ENCODE results near the gene RTL10.
"Not testable (repeated sequence)": the region's sequence is repeated elsewhere in the genome, so short reads cannot be mapped to it uniquely, and the experiment has no call there.

The RTL10 gene

DNA sequence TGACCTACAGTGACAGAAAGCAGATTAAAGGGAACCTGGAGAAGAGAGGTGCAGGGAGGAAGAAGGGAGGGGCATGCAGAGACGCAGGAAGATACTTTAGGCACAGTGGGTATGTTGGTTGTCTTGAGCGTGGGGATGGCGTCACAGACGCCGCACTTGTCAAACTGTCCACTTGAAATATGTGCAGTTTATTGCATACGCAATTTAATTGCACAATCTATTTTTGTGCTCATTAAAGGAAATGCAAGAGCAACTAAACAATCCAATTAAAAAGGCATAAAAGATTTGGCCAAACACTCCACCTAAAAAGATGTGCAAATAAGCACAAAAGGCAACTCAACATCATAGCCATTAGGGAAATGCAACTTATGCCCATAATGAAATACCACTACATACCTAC lies 16.8 kb downstream of the RTL10 start:
- TF ChIP-seq, protein P1, sequence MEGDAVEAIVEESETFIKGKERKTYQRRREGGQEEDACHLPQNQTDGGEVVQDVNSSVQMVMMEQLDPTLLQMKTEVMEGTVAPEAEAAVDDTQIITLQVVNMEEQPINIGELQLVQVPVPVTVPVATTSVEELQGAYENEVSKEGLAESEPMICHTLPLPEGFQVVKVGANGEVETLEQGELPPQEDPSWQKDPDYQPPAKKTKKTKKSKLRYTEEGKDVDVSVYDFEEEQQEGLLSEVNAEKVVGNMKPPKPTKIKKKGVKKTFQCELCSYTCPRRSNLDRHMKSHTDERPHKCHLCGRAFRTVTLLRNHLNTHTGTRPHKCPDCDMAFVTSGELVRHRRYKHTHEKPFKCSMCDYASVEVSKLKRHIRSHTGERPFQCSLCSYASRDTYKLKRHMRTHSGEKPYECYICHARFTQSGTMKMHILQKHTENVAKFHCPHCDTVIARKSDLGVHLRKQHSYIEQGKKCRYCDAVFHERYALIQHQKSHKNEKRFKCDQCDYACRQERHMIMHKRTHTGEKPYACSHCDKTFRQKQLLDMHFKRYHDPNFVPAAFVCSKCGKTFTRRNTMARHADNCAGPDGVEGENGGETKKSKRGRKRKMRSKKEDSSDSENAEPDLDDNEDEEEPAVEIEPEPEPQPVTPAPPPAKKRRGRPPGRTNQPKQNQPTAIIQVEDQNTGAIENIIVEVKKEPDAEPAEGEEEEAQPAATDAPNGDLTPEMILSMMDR (IDR thresholded peaks at IDR 0.05; ENCODE audit: insufficient read depth, missing control alignments): no peak
- FAIRE-seq: no peak

DNA sequence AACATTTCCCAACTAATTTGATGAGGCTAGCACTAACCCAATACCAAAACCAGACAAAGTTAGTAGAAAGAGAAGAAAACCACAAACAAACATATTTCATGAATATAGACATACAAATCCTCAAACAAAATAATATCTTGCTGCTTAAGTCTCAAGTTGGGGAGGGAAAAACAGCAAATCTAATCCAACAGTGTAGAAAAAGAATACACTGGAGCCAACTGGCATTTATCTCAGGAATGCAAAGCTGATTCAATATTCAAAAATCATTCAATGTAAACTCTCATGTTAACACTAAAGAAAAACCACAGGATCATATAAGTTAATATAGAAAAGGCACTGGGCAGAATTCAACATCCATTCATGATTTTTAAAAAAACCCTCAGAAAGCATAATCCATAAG lies 18.2 kb downstream of the RTL10 start:
- TF ChIP-seq, protein P1 (IDR thresholded peaks at IDR 0.05; ENCODE audit: insufficient read depth, missing control alignments): no peak
- no peak for FAIRE-seq

More for the DNA sequence above, 16.8 kb downstream of the RTL10 start:
- no peak for DNase-seq (ENCODE audit: insufficient read length, low spot score)

DNA sequence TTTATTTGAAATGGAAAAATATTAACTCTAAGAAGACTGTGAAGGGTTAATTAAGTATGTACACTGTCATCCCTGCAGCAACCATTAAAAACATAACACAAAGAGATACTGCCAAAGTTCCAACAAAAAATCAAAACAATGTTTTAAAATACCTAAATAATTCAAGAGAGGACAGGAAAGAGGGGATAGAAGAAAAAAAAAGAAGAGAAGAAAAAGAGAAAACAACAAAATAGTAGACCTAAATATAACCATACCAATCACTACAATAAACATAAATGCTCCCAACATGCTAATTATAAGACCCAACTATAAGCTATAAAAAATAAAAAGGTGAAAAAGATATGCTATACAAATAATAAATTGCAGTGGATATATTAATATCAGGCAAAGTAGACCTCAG lies 20.1 kb downstream of the RTL10 start:
- TF ChIP-seq, protein P1 (IDR thresholded peaks at IDR 0.05; ENCODE audit: insufficient read depth, missing control alignments): no peak
- FAIRE-seq (no peak), DNase-seq (ENCODE audit: insufficient read length, low spot score) (no peak)

More for the DNA sequence above, 18.2 kb downstream of the RTL10 start:
- DNase-seq (ENCODE audit: insufficient read length, low spot score): no peak

DNA sequence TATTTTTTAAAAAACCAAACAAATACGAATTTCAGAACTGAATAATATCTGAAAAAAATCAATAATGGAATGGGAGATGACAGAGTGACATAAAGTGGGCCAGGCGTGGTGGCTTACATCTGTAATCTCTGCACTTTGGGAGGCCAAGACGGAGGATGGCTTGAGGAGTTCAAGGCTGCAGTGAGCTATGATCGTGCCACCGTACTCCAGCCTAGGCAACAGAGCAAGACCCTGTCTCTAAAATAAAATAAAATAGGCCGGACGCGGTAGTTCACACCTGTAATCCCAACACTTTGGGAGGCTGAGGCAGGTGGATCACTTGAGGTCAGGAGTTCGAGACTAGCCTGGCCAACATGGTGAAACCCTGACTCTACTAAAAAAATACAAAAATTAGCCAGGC lies 21.3 kb downstream of the RTL10 start:
- not testable (repeated sequence) for FAIRE-seq; DNase-seq (ENCODE audit: insufficient read length, low spot score)

DNA sequence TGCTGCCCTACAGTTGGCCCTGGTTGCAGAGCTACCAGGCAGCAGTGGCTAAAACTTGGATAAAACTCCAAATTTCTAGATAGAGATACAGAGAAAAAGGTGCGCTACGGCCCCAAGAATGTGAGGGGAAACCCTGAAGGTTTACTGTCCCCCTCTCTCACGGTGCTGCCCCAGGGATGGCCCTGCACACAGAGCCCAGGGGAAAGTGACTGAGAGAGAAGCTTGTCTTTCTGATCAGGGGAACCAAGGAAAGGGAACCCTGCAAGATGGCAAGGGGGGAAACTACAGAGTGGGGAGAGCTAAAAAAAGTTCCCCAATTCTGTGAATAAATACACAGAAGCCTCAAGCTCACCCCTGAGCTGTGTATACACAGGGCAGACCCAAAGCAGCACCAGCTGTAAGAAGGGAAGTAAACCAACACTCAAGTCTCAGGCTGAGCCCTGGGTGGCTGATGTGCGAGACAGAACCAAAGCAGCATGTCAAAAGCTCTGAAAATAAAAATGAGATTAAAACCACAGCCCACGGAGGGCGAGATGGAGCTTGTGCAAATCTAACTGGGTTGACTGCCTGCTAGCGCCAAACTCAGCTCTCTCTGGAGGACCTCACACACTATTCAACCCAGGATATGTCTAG lies 22.1 kb downstream of the RTL10 start:
- TF ChIP-seq, protein P1 (IDR thresholded peaks at IDR 0.05; ENCODE audit: insufficient read depth, missing control alignments): no peak
- no peak for FAIRE-seq
- DNase-seq (ENCODE audit: insufficient read length, low spot score): no peak

DNA sequence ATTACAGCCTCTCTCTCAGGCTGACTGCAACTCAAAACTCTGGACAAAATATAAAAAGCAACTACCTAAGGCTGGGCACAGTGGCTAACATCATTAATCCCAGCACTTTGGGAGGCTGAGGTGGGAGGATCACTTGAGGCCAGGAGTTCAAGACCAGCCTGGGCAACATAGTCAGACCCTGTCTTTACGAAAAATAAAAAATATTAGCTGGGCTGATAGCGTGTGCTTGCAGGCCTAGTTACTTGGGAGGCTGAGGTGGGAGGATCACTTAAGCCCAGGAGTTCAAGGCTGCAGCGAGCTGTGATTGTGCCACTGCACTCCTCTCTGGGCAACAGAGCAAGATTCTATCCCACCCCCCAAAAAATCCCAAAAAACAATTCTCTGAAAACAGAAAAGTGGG lies 22.7 kb downstream of the RTL10 start:
- not testable (repeated sequence) for FAIRE-seq; DNase-seq (ENCODE audit: insufficient read length, low spot score)

DNA sequence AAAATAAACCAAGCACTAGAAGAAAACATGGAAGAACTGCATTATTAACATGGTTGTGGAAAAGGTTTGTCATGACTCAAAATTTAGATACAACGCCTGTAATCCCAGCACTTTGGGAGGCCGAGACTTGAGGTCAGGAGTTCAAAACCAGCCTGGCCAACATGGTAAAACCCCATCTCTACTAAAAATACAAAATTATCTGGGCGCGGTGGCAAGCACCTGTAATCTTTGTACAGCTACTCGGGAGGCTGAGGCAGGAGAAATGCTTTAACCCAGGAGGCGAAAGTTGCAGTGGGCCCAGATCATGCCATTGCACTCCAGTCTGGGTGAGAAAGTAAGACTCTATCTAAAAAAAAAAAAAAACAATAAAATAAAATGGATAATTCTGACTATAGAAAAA lies 23.7 kb downstream of the RTL10 start:
- no peak for FAIRE-seq
- TF ChIP-seq, protein P1 (IDR thresholded peaks at IDR 0.05; ENCODE audit: insufficient read depth, missing control alignments): no peak
- no peak for DNase-seq (ENCODE audit: insufficient read length, low spot score)

DNA sequence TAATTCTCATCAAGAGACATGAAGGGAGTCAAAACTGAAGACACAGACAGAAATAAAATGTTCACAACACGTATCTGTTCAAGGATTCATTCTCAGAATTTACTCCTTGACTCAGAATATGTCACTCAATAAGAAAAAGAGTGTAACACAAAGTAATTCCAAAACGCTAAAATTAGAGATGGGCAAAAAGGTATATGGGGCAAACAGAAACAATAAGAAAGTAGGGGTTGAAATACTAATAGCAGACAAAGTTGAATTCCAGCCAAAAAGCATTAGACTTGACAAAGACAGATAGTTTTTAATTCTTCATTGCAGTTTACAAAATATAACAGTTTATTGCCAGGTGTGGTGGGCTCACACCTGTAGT lies 26.7 kb downstream of the RTL10 start:
- FAIRE-seq (no peak), DNase-seq (ENCODE audit: insufficient read length, low spot score) (no peak)
- TF ChIP-seq, protein P1 (IDR thresholded peaks at IDR 0.05; ENCODE audit: insufficient read depth, missing control alignments): no peak
